ENCODE measurements around the gene GPR142.

DNA sequence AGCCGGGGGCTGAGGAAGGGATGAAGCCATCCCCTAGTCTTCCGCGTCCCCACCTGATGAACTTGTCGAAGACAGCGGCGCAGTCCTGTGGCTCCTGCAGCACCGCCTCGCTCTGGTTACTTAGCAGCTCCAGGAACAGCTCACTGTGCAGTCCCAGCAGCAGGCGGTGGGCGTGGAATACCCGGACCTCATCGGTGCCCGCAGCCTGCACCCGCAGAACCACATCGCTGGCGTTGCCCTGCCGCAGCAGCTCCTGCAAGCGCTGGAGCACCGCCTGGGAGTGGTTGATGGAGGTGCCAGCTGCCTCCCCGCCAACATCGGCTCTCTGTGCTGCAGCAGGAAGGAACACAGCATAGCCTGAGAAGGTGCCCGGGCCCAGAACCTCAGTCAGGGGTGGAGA lies 7.4 kb upstream of the GPR142 start:
- TF ChIP-seq RAD21 (IDR thresholded peaks at IDR 0.05; ENCODE audit: low read depth), result no peak
- no peak for TF ChIP-seq FOXM1 (IDR thresholded peaks at IDR 0.05; ENCODE audit: borderline replicate concordance, low read depth)
- TF ChIP-seq CEBPB (IDR thresholded peaks at IDR 0.05), result no peak
- TF ChIP-seq, protein P1, sequence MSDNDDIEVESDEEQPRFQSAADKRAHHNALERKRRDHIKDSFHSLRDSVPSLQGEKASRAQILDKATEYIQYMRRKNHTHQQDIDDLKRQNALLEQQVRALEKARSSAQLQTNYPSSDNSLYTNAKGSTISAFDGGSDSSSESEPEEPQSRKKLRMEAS (IDR thresholded peaks at IDR 0.05), result no peak
- TF ChIP-seq EP300 (IDR thresholded peaks at IDR 0.05; ENCODE audit: borderline replicate concordance), result no peak
- TF ChIP-seq CREB1 (IDR thresholded peaks at IDR 0.05; ENCODE audit: low read depth), result no peak
- TF ChIP-seq, protein P2, sequence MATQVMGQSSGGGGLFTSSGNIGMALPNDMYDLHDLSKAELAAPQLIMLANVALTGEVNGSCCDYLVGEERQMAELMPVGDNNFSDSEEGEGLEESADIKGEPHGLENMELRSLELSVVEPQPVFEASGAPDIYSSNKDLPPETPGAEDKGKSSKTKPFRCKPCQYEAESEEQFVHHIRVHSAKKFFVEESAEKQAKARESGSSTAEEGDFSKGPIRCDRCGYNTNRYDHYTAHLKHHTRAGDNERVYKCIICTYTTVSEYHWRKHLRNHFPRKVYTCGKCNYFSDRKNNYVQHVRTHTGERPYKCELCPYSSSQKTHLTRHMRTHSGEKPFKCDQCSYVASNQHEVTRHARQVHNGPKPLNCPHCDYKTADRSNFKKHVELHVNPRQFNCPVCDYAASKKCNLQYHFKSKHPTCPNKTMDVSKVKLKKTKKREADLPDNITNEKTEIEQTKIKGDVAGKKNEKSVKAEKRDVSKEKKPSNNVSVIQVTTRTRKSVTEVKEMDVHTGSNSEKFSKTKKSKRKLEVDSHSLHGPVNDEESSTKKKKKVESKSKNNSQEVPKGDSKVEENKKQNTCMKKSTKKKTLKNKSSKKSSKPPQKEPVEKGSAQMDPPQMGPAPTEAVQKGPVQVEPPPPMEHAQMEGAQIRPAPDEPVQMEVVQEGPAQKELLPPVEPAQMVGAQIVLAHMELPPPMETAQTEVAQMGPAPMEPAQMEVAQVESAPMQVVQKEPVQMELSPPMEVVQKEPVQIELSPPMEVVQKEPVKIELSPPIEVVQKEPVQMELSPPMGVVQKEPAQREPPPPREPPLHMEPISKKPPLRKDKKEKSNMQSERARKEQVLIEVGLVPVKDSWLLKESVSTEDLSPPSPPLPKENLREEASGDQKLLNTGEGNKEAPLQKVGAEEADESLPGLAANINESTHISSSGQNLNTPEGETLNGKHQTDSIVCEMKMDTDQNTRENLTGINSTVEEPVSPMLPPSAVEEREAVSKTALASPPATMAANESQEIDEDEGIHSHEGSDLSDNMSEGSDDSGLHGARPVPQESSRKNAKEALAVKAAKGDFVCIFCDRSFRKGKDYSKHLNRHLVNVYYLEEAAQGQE (IDR thresholded peaks at IDR 0.05; ENCODE audit: low read depth), result no peak

Measured in Ishikawa (cell line).